ENCODE data around the gene TMX1.

Gene TMX1

GRCh38 chr14:51206462-51206861 is 33.6 kb upstream of the TMX1 start:
- no peak for TF ChIP-seq MYC (IDR thresholded peaks at IDR 0.05; ENCODE audit: low read depth, low read length)
- no peak overlapping the region for H3K4me3 ChIP-seq (ENCODE audit: low read depth, low read length)
- no peak for DNase-seq (ENCODE audit: low read depth)

GRCh38 chr14:51207621-51208020 is 32.4 kb upstream of the TMX1 start:
- DNase-seq (ENCODE audit: low read depth) = no peak
- no peak for TF ChIP-seq POLR2A (IDR thresholded peaks at IDR 0.05; ENCODE audit: extremely low read depth, insufficient read length)
- no peak overlapping the region for H3K4me3 ChIP-seq (ENCODE audit: low read depth, low read length)

GRCh38 chr14:51208982-51209381 is 31.1 kb upstream of the TMX1 start:
- TF ChIP-seq POLR2A (IDR thresholded peaks at IDR 0.05; ENCODE audit: extremely low read depth, insufficient read length) (no peak), MYC (IDR thresholded peaks at IDR 0.05; ENCODE audit: low read depth, low read length) (no peak), MAX (IDR thresholded peaks at IDR 0.05; ENCODE audit: low read depth, low read length) (no peak), CTCF (IDR thresholded peaks at IDR 0.05; ENCODE audit: low read depth, low read length) (no peak)
- no peak for DNase-seq (ENCODE audit: low read depth)
- H3K4me3 ChIP-seq (ENCODE audit: low read depth, low read length) = no peak overlapping the region

- TF ChIP-seq CTCF (IDR thresholded peaks at IDR 0.05; ENCODE audit: low read depth, low read length) (no peak), MAX (IDR thresholded peaks at IDR 0.05; ENCODE audit: low read depth, low read length) (no peak), MYC (IDR thresholded peaks at IDR 0.05; ENCODE audit: low read depth, low read length) (no peak), POLR2A (IDR thresholded peaks at IDR 0.05; ENCODE audit: extremely low read depth, insufficient read length) (no peak)
- no peak for DNase-seq (ENCODE audit: low read depth)
- no peak overlapping the region for H3K4me3 ChIP-seq (ENCODE audit: low read depth, low read length)
These were observed 30.6 kb upstream of the TMX1 start for GRCh38 chr14:51209457-51209856.

GRCh38 chr14:51210594-51210993 is 29.5 kb upstream of the TMX1 start:
- no peak for TF ChIP-seq CTCF (IDR thresholded peaks at IDR 0.05; ENCODE audit: low read depth, low read length)
- no peak overlapping the region for H3K4me3 ChIP-seq (ENCODE audit: low read depth, low read length)
- DNase-seq (ENCODE audit: low read depth) = no peak

GRCh38 chr14:51211149-51211548 is 28.9 kb upstream of the TMX1 start:
- TF ChIP-seq CTCF (IDR thresholded peaks at IDR 0.05; ENCODE audit: low read depth, low read length) = no peak
- no peak for TF ChIP-seq MYC (IDR thresholded peaks at IDR 0.05; ENCODE audit: low read depth, low read length)
- TF ChIP-seq MAX (IDR thresholded peaks at IDR 0.05; ENCODE audit: low read depth, low read length) = no peak
- no peak for TF ChIP-seq POLR2A (IDR thresholded peaks at IDR 0.05; ENCODE audit: extremely low read depth, insufficient read length)
- DNase-seq (ENCODE audit: low read depth) = no peak
- no peak overlapping the region for H3K4me3 ChIP-seq (ENCODE audit: low read depth, low read length)

GRCh38 chr14:51216602-51217001 is 23.4 kb upstream of the TMX1 start:
- no peak overlapping the region for H3K4me3 ChIP-seq (ENCODE audit: low read depth, low read length)
- DNase-seq (ENCODE audit: low read depth) = no peak
- no peak for TF ChIP-seq MYC (IDR thresholded peaks at IDR 0.05; ENCODE audit: low read depth, low read length)
- no peak for TF ChIP-seq CTCF (IDR thresholded peaks at IDR 0.05; ENCODE audit: low read depth, low read length)
- TF ChIP-seq POLR2A (IDR thresholded peaks at IDR 0.05; ENCODE audit: extremely low read depth, insufficient read length) = no peak
- TF ChIP-seq MAX (IDR thresholded peaks at IDR 0.05; ENCODE audit: low read depth, low read length) = no peak
